Measurements from ENCODE around the gene SPHKAP.
A peak's percentile ranks its signal among the peaks of the same experiment; 100 is the strongest.

Gene SPHKAP

DNA sequence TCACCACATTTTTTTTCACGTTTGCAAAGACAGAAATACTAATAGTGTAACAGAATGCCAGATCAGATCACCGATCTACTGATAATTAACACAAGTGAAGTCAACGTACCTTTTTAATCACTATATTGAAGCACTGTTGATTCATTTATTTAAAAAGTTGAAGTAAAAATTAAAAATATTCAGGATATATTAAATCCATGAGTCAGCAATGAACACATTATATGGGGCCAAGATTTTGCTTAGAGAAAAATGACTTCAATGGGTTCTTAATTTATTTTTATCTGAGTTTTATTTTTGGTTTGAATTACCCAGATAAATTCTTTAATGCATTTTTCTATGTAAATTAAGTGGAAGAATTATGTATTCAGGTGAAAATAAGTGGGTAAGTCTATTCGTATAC, 14.2 kb downstream of the SPHKAP start:
- TF ChIP-seq, protein P1, sequence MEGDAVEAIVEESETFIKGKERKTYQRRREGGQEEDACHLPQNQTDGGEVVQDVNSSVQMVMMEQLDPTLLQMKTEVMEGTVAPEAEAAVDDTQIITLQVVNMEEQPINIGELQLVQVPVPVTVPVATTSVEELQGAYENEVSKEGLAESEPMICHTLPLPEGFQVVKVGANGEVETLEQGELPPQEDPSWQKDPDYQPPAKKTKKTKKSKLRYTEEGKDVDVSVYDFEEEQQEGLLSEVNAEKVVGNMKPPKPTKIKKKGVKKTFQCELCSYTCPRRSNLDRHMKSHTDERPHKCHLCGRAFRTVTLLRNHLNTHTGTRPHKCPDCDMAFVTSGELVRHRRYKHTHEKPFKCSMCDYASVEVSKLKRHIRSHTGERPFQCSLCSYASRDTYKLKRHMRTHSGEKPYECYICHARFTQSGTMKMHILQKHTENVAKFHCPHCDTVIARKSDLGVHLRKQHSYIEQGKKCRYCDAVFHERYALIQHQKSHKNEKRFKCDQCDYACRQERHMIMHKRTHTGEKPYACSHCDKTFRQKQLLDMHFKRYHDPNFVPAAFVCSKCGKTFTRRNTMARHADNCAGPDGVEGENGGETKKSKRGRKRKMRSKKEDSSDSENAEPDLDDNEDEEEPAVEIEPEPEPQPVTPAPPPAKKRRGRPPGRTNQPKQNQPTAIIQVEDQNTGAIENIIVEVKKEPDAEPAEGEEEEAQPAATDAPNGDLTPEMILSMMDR (IDR thresholded peaks at IDR 0.05; ENCODE audit: insufficient read depth, low read depth, low read length, missing control alignments), result no peak
- no peak for DNase-seq (ENCODE audit: low read depth)
- H3K4me3 ChIP-seq (ENCODE audit: low read depth, low read length), result no peak overlapping the region

DNA sequence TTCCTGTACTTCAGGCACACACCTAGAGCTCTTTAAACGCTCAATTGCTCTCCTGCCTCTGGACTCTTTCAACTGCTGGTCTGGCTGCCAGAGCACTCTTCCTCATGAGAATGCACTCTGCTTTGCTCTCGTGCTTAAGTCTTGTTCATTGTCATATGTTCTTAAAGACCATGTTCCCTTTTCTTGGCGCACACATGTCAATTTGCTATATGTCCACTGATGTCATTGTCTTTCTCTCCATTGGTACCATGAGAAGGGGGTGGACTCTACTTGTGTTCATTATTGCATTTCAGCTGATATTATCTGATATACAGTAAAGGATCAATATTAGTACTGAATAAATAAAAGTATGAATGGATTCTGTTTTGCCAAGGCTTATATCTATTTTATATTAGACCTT, 16.8 kb downstream of the SPHKAP start:
- DNase-seq (ENCODE audit: low read depth), result no peak
- no peak overlapping the region for H3K4me3 ChIP-seq (ENCODE audit: low read depth, low read length)
- TF ChIP-seq, protein P1 (IDR thresholded peaks at IDR 0.05; ENCODE audit: insufficient read depth, low read depth, low read length, missing control alignments), result no peak

DNA sequence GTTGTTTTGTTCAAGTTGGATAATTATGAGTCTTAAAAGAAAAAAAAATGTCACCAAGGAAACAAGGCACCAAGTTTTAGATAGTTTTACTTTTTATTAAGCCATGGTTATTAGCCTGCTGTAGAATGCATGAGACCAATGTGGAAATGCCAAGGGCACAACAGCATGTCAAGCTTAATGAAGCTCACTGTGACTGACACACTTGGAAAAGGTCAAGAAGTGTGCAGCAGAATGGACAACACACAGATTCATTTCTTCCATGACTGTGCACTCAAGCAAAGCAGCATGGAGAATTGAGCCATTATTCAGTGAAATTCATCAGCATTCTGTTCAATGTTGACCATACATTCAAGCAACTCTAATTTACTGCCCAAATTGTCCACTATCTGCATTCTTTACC, 23.6 kb downstream of the SPHKAP start:
- no peak for DNase-seq (ENCODE audit: low read depth)
- TF ChIP-seq, protein P1 (IDR thresholded peaks at IDR 0.05; ENCODE audit: insufficient read depth, low read depth, low read length, missing control alignments), result no peak
- no peak overlapping the region for H3K4me3 ChIP-seq (ENCODE audit: low read depth, low read length)

GRCh38 chr2:228144961-228145360, 36.5 kb downstream of the SPHKAP start:
- no peak for DNase-seq (ENCODE audit: low read depth)
- TF ChIP-seq, protein P1 (IDR thresholded peaks at IDR 0.05; ENCODE audit: insufficient read depth, low read depth, low read length, missing control alignments), result no peak
- no peak overlapping the region for H3K4me3 ChIP-seq (ENCODE audit: low read depth, low read length)

- no peak overlapping the region for H3K4me3 ChIP-seq (ENCODE audit: low read depth, low read length)
- TF ChIP-seq, protein P1 (IDR thresholded peaks at IDR 0.05; ENCODE audit: insufficient read depth, low read depth, low read length, missing control alignments), result no peak
- DNase-seq (ENCODE audit: low read depth), result peak; percentile 50
These were observed 40.5 kb downstream of the SPHKAP start for GRCh38 chr2:228140934-228141528.

DNA sequence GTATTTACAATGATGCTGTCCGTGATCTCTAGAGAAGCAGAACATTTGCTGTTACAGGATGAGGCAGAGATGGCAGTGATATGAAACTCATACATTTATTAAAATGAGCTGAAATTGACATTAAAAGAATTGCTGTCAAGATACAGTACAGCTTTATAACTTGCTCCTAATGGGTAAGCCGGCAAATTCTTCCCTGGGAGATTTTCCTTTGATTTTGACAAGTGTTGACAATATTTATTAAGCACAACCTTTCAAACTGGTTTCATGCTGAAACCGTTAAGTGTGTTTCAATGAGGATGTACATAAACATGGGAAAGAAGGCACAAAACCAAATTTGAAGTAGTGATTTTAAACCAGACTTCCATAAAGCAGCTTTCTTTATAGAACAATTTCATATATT, 45.5 kb downstream of the SPHKAP start:
- no peak overlapping the region for H3K4me3 ChIP-seq (ENCODE audit: low read depth, low read length)
- DNase-seq (ENCODE audit: low read depth), result no peak
- TF ChIP-seq, protein P1 (IDR thresholded peaks at IDR 0.05; ENCODE audit: insufficient read depth, low read depth, low read length, missing control alignments), result no peak

DNA sequence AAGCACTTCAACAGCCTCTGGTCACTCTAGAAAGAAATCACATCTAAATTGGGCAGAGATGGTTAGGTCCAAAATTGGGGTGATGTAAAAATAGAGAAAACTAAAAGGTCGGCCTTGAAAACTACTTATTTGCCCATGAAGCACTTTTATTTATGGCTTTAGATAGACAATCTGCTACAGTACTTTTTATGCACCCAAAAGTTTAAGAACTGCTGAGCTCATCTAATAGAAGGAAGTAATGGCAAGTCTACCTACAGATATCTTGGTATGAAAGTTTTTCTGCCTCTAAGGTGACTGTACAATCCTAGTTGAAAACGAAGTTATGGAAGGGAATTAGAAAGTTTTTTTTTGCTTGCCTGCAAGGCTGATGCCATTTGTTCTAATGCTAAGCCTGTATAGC, 46.2 kb downstream of the SPHKAP start:
- no peak for DNase-seq (ENCODE audit: low read depth)
- TF ChIP-seq, protein P1 (IDR thresholded peaks at IDR 0.05; ENCODE audit: insufficient read depth, low read depth, low read length, missing control alignments), result no peak
- H3K4me3 ChIP-seq (ENCODE audit: low read depth, low read length), result no peak overlapping the region

All from GM12865 (cell line).